ENCODE data around the gene HMX2. TPM values are rescaled to one million over a fixed set of nuclear protein-coding genes. Genes with fewer than 3 reads are reported as not detected.

Gene HMX2
- total RNA-seq, 1 experiment from 2014 or later: not detected

GRCh38 chr10:123140983-123141390 lies 6.9 kb upstream of the HMX2 start:
- H3K9ac ChIP-seq (ENCODE audit: low read length): no peak overlapping the region
- no peaks in the 10 kb centered on the region for H3K9me2 ChIP-seq (ENCODE audit: insufficient read depth)
- DNase-seq (ENCODE audit: low read depth, low spot score) (no peak), ATAC-seq (no peak)
- H3K4me1 ChIP-seq (ENCODE audit: control insufficient read depth in 1 of 2, insufficient read depth in 2 of 2, low read length in 2 of 2): peaks cover 5 to 8% of the 10 kb centered on the region in 2 experiments; a peak in 1 of 4 replicates
- no peaks in the 10 kb centered on the region for H3K9me3 ChIP-seq (ENCODE audit: control insufficient read depth in 1 of 2, insufficient read depth in 1 of 2, low read depth in 1 of 2, low read length in 2 of 2)
- ChIA-PET RAD21 (ENCODE audit: low non-redundant PET in 1 of 2, low total read pairs in 2 of 2, uncharacterized antibody in 2 of 2, unreplicated experiment in 2 of 2) (no interaction called here), POLR2A (no interaction called here), CTCF (no interaction called here)
- no peaks in the 10 kb centered on the region for H3K36me3 ChIP-seq (ENCODE audit: control insufficient read depth in 1 of 2, insufficient read depth in 2 of 2, low read length in 2 of 2)
- H3K27ac ChIP-seq (ENCODE audit: low read depth, low read length): no peak overlapping the region
- no peaks in the 10 kb centered on the region for H4K20me1 ChIP-seq (ENCODE audit: insufficient read depth)
- no TSS peak for BruUV-seq (replicated peaks)
- TF ChIP-seq POLR2AphosphoS5 (IDR thresholded peaks at IDR 0.05; ENCODE audit: low read depth, low read length) (no peak), YY1 (IDR thresholded peaks at IDR 0.05; ENCODE audit: extremely low read depth, insufficient replicate concordance, low read depth, low read length) (no peak), ATF3 (IDR thresholded peaks at IDR 0.05) (no peak), SP1 (IDR thresholded peaks at IDR 0.05; ENCODE audit: low read depth) (no peak), EZH2 (IDR thresholded peaks at IDR 0.05) (no peak), ZFX (IDR thresholded peaks at IDR 0.05) (no peak), ELF1 (IDR thresholded peaks at IDR 0.05; ENCODE audit: borderline replicate concordance, low read depth) (no peak), CTCF (IDR thresholded peaks at IDR 0.05 in 2 of 3, conservative IDR thresholded peaks at IDR 0.05 in 1 of 3; ENCODE audit: borderline replicate concordance in 1 of 3, insufficient read depth in 1 of 3, low read depth in 2 of 3, low read length in 2 of 3) (no peak)
- TF ChIP-seq, protein P1, sequence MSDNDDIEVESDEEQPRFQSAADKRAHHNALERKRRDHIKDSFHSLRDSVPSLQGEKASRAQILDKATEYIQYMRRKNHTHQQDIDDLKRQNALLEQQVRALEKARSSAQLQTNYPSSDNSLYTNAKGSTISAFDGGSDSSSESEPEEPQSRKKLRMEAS (IDR thresholded peaks at IDR 0.05): no peak
- no peak overlapping the region for H3K4me2 ChIP-seq (ENCODE audit: low read length)
- H3K27me3 ChIP-seq (ENCODE audit: insufficient read depth, low read length): no peaks in the 10 kb centered on the region
- H2AFZ ChIP-seq (ENCODE audit: low read depth, low read length, poor library complexity, severe bottlenecking): no peak overlapping the region
- intact Hi-C loops (cut with micrococcal nuclease): no loop called here
- no peaks in the 10 kb centered on the region for H3K79me2 ChIP-seq (ENCODE audit: insufficient read depth, low read length)
- no peak overlapping the region for H3K4me3 ChIP-seq (replicated peaks in 1 of 2; ENCODE audit: low read depth in 1 of 2, low read length in 2 of 2)
